ENCODE results near the gene NLRP14.
A peak's percentile ranks its signal among the peaks of the same experiment; 100 is the strongest.

The NLRP14 gene

GRCh38 chr11:7021318-7021717 is 1.0 kb downstream of the NLRP14 start:
- POLR2A ChIA-PET, result interaction anchor here (1.3 kb wide), 1 partner anchor 95 kb away, joined by 4 read pairs; the partner anchor contains the start of gene ZNF215
- peak; percentile 75 for TF ChIP-seq PKNOX1 (IDR thresholded peaks at IDR 0.05)
- TF ChIP-seq L3MBTL2 (conservative IDR thresholded peaks at IDR 0.05), result no peak
- no peak for DNase-seq (ENCODE audit: extremely low spot score)
- CTCF ChIA-PET, result no interaction called here

- CTCF ChIA-PET, result no interaction called here
Measured at GRCh38 chr11:7028141-7028540, 7.9 kb downstream of the NLRP14 start.

GRCh38 chr11:7030836-7031235 is 10.6 kb downstream of the NLRP14 start:
- CTCF ChIA-PET, result no interaction called here
- no peak for DNase-seq (ENCODE audit: extremely low spot score)
- POLR2A ChIA-PET, result no interaction called here
- TF ChIP-seq LEF1 (IDR thresholded peaks at IDR 0.05; ENCODE audit: borderline replicate concordance), result no peak
- no peak for TF ChIP-seq SP1 (IDR thresholded peaks at IDR 0.05)
- no peak for TF ChIP-seq FOXM1 (IDR thresholded peaks at IDR 0.05; ENCODE audit: borderline replicate concordance)
- TF ChIP-seq CTBP1 (IDR thresholded peaks at IDR 0.05; ENCODE audit: borderline replicate concordance), result no peak
- TF ChIP-seq L3MBTL2 (conservative IDR thresholded peaks at IDR 0.05), result no peak
- no peak for TF ChIP-seq NFRKB (IDR thresholded peaks at IDR 0.05)
- TF ChIP-seq HDGF (IDR thresholded peaks at IDR 0.05; ENCODE audit: borderline replicate concordance), result no peak
- no peak for TF ChIP-seq FOXA1 (IDR thresholded peaks at IDR 0.05)
- no peak for TF ChIP-seq SUZ12 (IDR thresholded peaks at IDR 0.05)
- TF ChIP-seq TARDBP (IDR thresholded peaks at IDR 0.05), result no peak
- TF ChIP-seq PKNOX1 (IDR thresholded peaks at IDR 0.05), result no peak
- no peak for TF ChIP-seq ARNT (IDR thresholded peaks at IDR 0.05)
- no peak for TF ChIP-seq ELF4 (IDR thresholded peaks at IDR 0.05)
- no peak for TF ChIP-seq ZNF384 (IDR thresholded peaks at IDR 0.05)
- no peak for TF ChIP-seq BHLHE40 (IDR thresholded peaks at IDR 0.05; ENCODE audit: borderline replicate concordance)
- no peak for TF ChIP-seq FOXK2 (IDR thresholded peaks at IDR 0.05)

More at GRCh38 chr11:7028141-7028540, 7.9 kb downstream of the NLRP14 start:
- TF ChIP-seq SUZ12 (IDR thresholded peaks at IDR 0.05), result no peak
- TF ChIP-seq FOXK2 (IDR thresholded peaks at IDR 0.05), result no peak
- TF ChIP-seq BHLHE40 (IDR thresholded peaks at IDR 0.05; ENCODE audit: borderline replicate concordance), result no peak
- TF ChIP-seq ARNT (IDR thresholded peaks at IDR 0.05), result no peak
- TF ChIP-seq FOXA1 (IDR thresholded peaks at IDR 0.05), result no peak
- TF ChIP-seq SP1 (IDR thresholded peaks at IDR 0.05), result no peak
- no peak for TF ChIP-seq LEF1 (IDR thresholded peaks at IDR 0.05; ENCODE audit: borderline replicate concordance)
- TF ChIP-seq HDGF (IDR thresholded peaks at IDR 0.05; ENCODE audit: borderline replicate concordance), result no peak
- TF ChIP-seq ELF4 (IDR thresholded peaks at IDR 0.05), result no peak
- TF ChIP-seq ZNF384 (IDR thresholded peaks at IDR 0.05), result no peak
- no peak for TF ChIP-seq TARDBP (IDR thresholded peaks at IDR 0.05)
- no peak for TF ChIP-seq FOXM1 (IDR thresholded peaks at IDR 0.05; ENCODE audit: borderline replicate concordance)
- POLR2A ChIA-PET, result no interaction called here
- DNase-seq (ENCODE audit: extremely low spot score), result no peak

GRCh38 chr11:7031471-7031871 is 11.2 kb downstream of the NLRP14 start:
- TF ChIP-seq FOXM1 (IDR thresholded peaks at IDR 0.05; ENCODE audit: borderline replicate concordance) (no peak), BHLHE40 (IDR thresholded peaks at IDR 0.05; ENCODE audit: borderline replicate concordance) (no peak), PKNOX1 (IDR thresholded peaks at IDR 0.05) (no peak), FOXK2 (IDR thresholded peaks at IDR 0.05) (no peak), TARDBP (IDR thresholded peaks at IDR 0.05) (no peak), SUZ12 (IDR thresholded peaks at IDR 0.05) (no peak), ZNF384 (IDR thresholded peaks at IDR 0.05) (no peak), FOXA1 (IDR thresholded peaks at IDR 0.05) (no peak), L3MBTL2 (conservative IDR thresholded peaks at IDR 0.05) (no peak), ELF4 (IDR thresholded peaks at IDR 0.05) (no peak), LEF1 (IDR thresholded peaks at IDR 0.05; ENCODE audit: borderline replicate concordance) (no peak), SP1 (IDR thresholded peaks at IDR 0.05) (no peak), ARNT (IDR thresholded peaks at IDR 0.05) (no peak), NFRKB (IDR thresholded peaks at IDR 0.05) (no peak), HDGF (IDR thresholded peaks at IDR 0.05; ENCODE audit: borderline replicate concordance) (no peak), CTBP1 (IDR thresholded peaks at IDR 0.05; ENCODE audit: borderline replicate concordance) (no peak)
- POLR2A ChIA-PET, result no interaction called here
- no peak for DNase-seq (ENCODE audit: extremely low spot score)
- CTCF ChIA-PET, result no interaction called here

- TF ChIP-seq BHLHE40 (IDR thresholded peaks at IDR 0.05; ENCODE audit: borderline replicate concordance), result no peak
- TF ChIP-seq FOXM1 (IDR thresholded peaks at IDR 0.05; ENCODE audit: borderline replicate concordance), result no peak
- no peak for TF ChIP-seq CTBP1 (IDR thresholded peaks at IDR 0.05; ENCODE audit: borderline replicate concordance)
- no peak for TF ChIP-seq SUZ12 (IDR thresholded peaks at IDR 0.05)
- TF ChIP-seq FOXA1 (IDR thresholded peaks at IDR 0.05), result no peak
- TF ChIP-seq FOXK2 (IDR thresholded peaks at IDR 0.05), result no peak
- no peak for TF ChIP-seq ARNT (IDR thresholded peaks at IDR 0.05)
- TF ChIP-seq PKNOX1 (IDR thresholded peaks at IDR 0.05), result no peak
- TF ChIP-seq ZNF384 (IDR thresholded peaks at IDR 0.05), result no peak
- TF ChIP-seq SP1 (IDR thresholded peaks at IDR 0.05), result no peak
- no peak for TF ChIP-seq ELF4 (IDR thresholded peaks at IDR 0.05)
- TF ChIP-seq LEF1 (IDR thresholded peaks at IDR 0.05; ENCODE audit: borderline replicate concordance), result no peak
- no peak for TF ChIP-seq HDGF (IDR thresholded peaks at IDR 0.05; ENCODE audit: borderline replicate concordance)
- TF ChIP-seq TARDBP (IDR thresholded peaks at IDR 0.05), result no peak
- CTCF ChIA-PET, result no interaction called here
- DNase-seq (ENCODE audit: extremely low spot score), result no peak
- POLR2A ChIA-PET, result no interaction called here
Measured at GRCh38 chr11:7032692-7033091, 12.4 kb downstream of the NLRP14 start.

- no peak for DNase-seq (ENCODE audit: extremely low spot score)
- ChIA-PET POLR2A (no interaction called here), CTCF (no interaction called here)
- no peak for TF ChIP-seq SP1 (IDR thresholded peaks at IDR 0.05)
- TF ChIP-seq ELF4 (IDR thresholded peaks at IDR 0.05), result no peak
- TF ChIP-seq L3MBTL2 (conservative IDR thresholded peaks at IDR 0.05), result no peak
- TF ChIP-seq FOXK2 (IDR thresholded peaks at IDR 0.05), result no peak
- TF ChIP-seq FOXM1 (IDR thresholded peaks at IDR 0.05; ENCODE audit: borderline replicate concordance), result no peak
- TF ChIP-seq HDGF (IDR thresholded peaks at IDR 0.05; ENCODE audit: borderline replicate concordance), result no peak
- TF ChIP-seq NFRKB (IDR thresholded peaks at IDR 0.05), result no peak
- TF ChIP-seq LEF1 (IDR thresholded peaks at IDR 0.05; ENCODE audit: borderline replicate concordance), result no peak
- TF ChIP-seq FOXA1 (IDR thresholded peaks at IDR 0.05), result no peak
- TF ChIP-seq SUZ12 (IDR thresholded peaks at IDR 0.05), result no peak
- TF ChIP-seq TARDBP (IDR thresholded peaks at IDR 0.05), result no peak
- TF ChIP-seq ZNF384 (IDR thresholded peaks at IDR 0.05), result no peak
- no peak for TF ChIP-seq PKNOX1 (IDR thresholded peaks at IDR 0.05)
- no peak for TF ChIP-seq BHLHE40 (IDR thresholded peaks at IDR 0.05; ENCODE audit: borderline replicate concordance)
- no peak for TF ChIP-seq CTBP1 (IDR thresholded peaks at IDR 0.05; ENCODE audit: borderline replicate concordance)
- TF ChIP-seq ARNT (IDR thresholded peaks at IDR 0.05), result no peak
Measured at GRCh38 chr11:7034019-7034418, 13.7 kb downstream of the NLRP14 start.
